IPS-NIHi11 (cell line): ENCODE results near the gene TICRR.

Experiments
- DNase-seq: peaks from one replicate; pipeline ENCODE4 v3.0.0; 2012; ENCODE audit warnings: mixed read lengths, low spot score

TICRR gene

GRCh38 chr15:89654301-89654761 lies 79.1 kb downstream of the TICRR start:
- no peak for DNase-seq

GRCh38 chr15:89654847-89655805 lies 79.9 kb downstream of the TICRR start, which contains the start of gene KIF7:
TSS of gene KIF7 (minus strand) at chr15:89655467. CDS start at chr15:89652930, 2,537 bp downstream.
- DNase-seq = peak; percentile 99

- no peak for DNase-seq
These were observed 81.0 kb downstream of the TICRR start for GRCh38 chr15:89656116-89656815.

GRCh38 chr15:89657686-89658200 lies 82.5 kb downstream of the TICRR start:
- no peak for DNase-seq

GRCh38 chr15:89659295-89659694 lies 84.0 kb downstream of the TICRR start:
- no peak for DNase-seq

- no peak for DNase-seq
These were observed 85.3 kb downstream of the TICRR start for GRCh38 chr15:89660556-89660955.

GRCh38 chr15:89662893-89663626 lies 87.8 kb downstream of the TICRR start:
- DNase-seq = no peak

- DNase-seq = no peak
These were observed 89.4 kb downstream of the TICRR start for GRCh38 chr15:89664441-89665350.

GRCh38 chr15:89665449-89666181 lies 90.3 kb downstream of the TICRR start:
- peak; percentile 81 for DNase-seq

- DNase-seq = no peak
These were observed 91.1 kb downstream of the TICRR start for GRCh38 chr15:89666184-89666857.

GRCh38 chr15:89666858-89667705 lies 91.8 kb downstream of the TICRR start:
- DNase-seq = no peak

- no peak for DNase-seq
These were observed 92.4 kb downstream of the TICRR start for GRCh38 chr15:89667706-89667960.

- DNase-seq = no peak
These were observed 92.9 kb downstream of the TICRR start for GRCh38 chr15:89668171-89668570.

- DNase-seq = no peak
These were observed 94.1 kb downstream of the TICRR start for GRCh38 chr15:89669309-89669865.

GRCh38 chr15:89669941-89670340 lies 94.7 kb downstream of the TICRR start:
- DNase-seq = no peak

GRCh38 chr15:89670971-89671560 lies 95.8 kb downstream of the TICRR start:
- DNase-seq = no peak

GRCh38 chr15:89671687-89672086 lies 96.4 kb downstream of the TICRR start:
- DNase-seq = no peak
